SJSA1 (cell line): ENCODE measurements around the gene CNTNAP2. TPM values are rescaled to one million over a fixed set of nuclear protein-coding genes. Genes with fewer than 3 reads are reported as not detected.

Experiments used
- DNase-seq, 2 experiments: peaks; one replicate each; pipeline ENCODE4 v3.0.0-alpha.2; 2015 to 2020; ENCODE audit warnings: low spot score in 2 of 2, low read depth in 1 of 2
- H3K27ac ChIP-seq: fragments of 250-450 bp; sonication (Bioruptor Pico); 2 replicates; pipeline ENCODE4 v1.5.1; 2020; ENCODE audit warnings: mild to moderate bottlenecking, moderate library complexity
- H3K27me3 ChIP-seq: fragments of 250-450 bp; sonication (Bioruptor Pico); replicated peaks from 2 replicates; pipeline ENCODE4 v1.5.1; 2020; ENCODE audit warnings: mild to moderate bottlenecking, moderate library complexity
- H3K36me3 ChIP-seq: fragments of 250-450 bp; sonication (Bioruptor Pico); 2 replicates; pipeline ENCODE4 v1.5.1; 2020; ENCODE audit warnings: mild to moderate bottlenecking
- H3K4me1 ChIP-seq: fragments of 250-450 bp; sonication (Bioruptor Pico); replicated peaks from 2 replicates; pipeline ENCODE4 v1.6.1; 2021; ENCODE audit warnings: mild to moderate bottlenecking
- H3K4me3 ChIP-seq: fragments of 250-450 bp; sonication (Bioruptor Pico); 2 replicates; pipeline ENCODE4 v1.5.1; 2020; ENCODE audit warnings: mild to moderate bottlenecking
- H3K9me3 ChIP-seq: fragments of 250-450 bp; sonication (Bioruptor Pico); replicated peaks from 2 replicates; pipeline ENCODE4 v1.5.1; 2020; ENCODE audit warnings: mild to moderate bottlenecking
- total RNA-seq: library from RNA; depleted of rRNA; stranded (reverse); fragments of >200 nt; shearing (Covaris generic); gene quantifications from 2 replicates; pipeline ENCODE4 v1.2.3, GENCODE V29; 2014

CNTNAP2 gene
- total RNA-seq, 1 experiment from 2014 or later: 0.29 TPM

DNA sequence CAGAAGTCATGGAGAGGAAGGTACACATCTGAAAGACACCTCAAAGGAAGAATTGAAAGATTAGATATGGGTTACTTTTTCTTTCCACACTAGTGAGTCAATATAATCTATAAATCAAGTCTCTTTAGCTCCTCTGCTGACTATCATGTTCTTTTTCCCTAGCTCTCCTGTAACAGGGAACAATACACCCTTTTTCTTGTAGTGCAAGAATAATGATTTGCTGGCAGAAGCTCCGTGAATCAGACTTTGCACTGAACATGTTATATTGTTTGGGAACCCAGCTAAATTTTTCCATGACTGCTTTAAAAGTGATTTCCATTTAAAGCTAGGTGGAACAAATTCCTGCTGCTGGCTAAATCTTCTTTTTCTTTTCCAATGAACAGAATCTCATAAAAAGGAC lies 1717.4 kb downstream of the CNTNAP2 start:
- Histone ChIP-seq H3K4me3 (no peak overlapping the region), H3K9me3 (no peaks in the 10 kb centered on the region), H3K4me1 (no peaks in the 10 kb centered on the region), H3K27me3 (no peaks in the 10 kb centered on the region), H3K36me3 (no peaks in the 10 kb centered on the region), H3K27ac (no peak overlapping the region)
- no peak for DNase-seq

DNA sequence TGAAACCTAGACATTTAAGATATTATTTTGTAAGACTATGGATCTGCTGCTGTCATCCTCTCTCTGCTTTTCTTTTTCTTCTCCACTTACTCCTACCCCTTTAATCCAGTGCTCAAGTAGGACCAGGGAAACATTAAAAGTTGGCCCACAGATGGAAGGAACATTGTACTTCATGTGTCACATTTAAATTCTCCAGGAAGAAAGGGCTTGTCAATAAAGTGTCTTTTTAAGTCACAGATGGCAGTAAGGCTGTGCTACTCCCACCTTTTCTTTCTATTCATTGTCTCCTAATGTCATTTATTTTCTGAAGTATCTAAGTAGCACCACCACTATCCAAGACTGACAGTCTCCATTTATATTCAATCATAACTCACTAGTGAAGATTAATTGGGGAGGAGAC lies 1736.2 kb downstream of the CNTNAP2 start:
- no peaks in the 10 kb centered on the region for H3K4me1 ChIP-seq
- no peak overlapping the region for H3K4me3 ChIP-seq
- H3K27ac ChIP-seq: no peak overlapping the region
- H3K27me3 ChIP-seq: no peaks in the 10 kb centered on the region
- H3K36me3 ChIP-seq: no peaks in the 10 kb centered on the region
- DNase-seq: no peak
- H3K9me3 ChIP-seq: peaks cover 2% of the 10 kb centered on the region; the same call in 1 of the 2 replicates

DNA sequence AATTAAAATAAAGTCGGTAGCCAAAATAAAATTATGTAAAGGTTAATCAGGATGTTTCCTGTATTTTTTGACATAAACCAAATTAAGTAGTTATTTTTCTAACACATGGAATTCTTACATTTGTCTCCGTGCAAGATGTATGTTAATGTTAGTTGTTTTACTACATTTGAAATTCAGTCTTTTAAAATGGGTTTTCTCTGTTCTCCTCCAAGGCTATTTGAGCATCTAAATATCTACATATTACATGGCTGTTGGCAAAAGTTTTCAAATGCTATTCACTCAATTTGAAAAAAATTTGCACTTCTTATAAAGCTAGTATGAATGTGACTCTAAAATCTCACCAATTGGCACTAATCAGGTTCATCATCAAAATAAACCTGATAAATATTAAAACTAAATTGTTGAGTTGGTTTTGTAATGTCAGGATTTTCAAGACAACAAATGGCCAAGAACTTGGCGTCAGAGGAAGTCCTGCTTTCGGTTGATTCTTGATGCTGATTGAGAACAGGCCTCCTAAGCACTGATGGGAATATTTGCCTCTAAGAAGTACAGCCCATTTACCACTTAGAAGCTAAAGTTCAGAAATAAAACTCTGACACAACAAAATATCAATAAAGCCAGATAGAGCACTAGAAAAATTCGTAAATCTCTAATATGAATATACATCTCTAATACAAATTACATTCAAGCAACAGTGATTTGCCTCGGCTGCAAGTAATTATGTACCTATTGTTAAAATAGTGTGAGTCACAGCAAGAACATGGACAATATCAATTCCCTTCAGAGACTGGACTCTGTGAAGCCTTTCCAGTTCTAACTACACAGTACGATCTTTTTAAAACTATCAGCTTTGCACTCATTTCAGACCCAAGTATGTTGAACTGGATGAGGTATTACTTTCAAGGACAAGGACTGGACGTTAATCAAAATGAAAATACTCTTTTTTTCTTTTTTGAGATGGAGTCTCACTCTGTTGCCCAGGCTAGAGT lies 1740.8 kb downstream of the CNTNAP2 start:
- H3K4me3 ChIP-seq: no peak overlapping the region
- H3K36me3 ChIP-seq: no peaks in the 10 kb centered on the region
- no peaks in the 10 kb centered on the region for H3K4me1 ChIP-seq
- H3K9me3 ChIP-seq: no peaks in the 10 kb centered on the region
- no peak overlapping the region for H3K27ac ChIP-seq
- DNase-seq: no peak
- H3K27me3 ChIP-seq: no peaks in the 10 kb centered on the region

DNA sequence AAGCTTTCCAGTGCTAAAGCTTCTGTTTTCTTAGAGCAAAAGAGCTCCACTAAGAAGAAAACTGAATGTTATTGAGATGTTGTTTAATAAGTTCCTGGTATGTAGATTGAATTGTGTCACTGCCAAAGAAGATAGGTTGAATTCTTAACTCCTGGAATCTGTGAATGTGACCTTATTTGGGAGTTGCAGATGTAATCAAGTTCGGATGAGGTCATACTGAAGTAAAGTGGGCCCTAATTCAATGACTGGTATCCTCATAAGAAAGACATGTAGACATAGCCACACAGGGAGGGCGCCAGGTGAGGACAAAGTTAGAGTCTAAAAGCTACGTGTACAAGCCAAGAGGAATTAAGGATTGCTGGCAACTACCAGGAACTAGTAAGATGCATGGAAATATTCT lies 1741.8 kb downstream of the CNTNAP2 start:
- no peaks in the 10 kb centered on the region for H3K36me3 ChIP-seq
- H3K9me3 ChIP-seq: no peaks in the 10 kb centered on the region
- H3K4me1 ChIP-seq: no peaks in the 10 kb centered on the region
- no peak for DNase-seq
- no peak overlapping the region for H3K27ac ChIP-seq
- H3K27me3 ChIP-seq: no peaks in the 10 kb centered on the region
- H3K4me3 ChIP-seq: no peak overlapping the region

DNA sequence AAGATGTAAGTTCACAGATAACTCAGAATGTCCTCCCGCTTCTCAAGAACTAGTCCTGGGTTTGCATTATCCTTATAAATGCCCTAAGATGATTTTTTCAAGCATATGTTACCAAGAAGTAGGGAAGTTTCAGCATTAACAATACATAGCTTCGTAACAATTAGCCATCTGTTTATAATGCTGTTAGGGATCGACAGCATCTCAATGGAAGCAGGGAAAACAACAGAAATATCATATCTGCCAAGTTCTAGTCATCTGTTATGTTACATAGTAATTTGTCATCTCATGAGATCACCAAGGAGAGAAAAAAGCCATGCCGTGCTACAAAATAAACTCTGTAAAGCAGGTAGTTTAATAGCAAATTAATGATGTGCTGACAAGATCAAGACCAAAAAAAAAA lies 1742.4 kb downstream of the CNTNAP2 start:
- H3K27ac ChIP-seq: no peak overlapping the region
- no peaks in the 10 kb centered on the region for H3K36me3 ChIP-seq
- H3K9me3 ChIP-seq: no peaks in the 10 kb centered on the region
- no peak overlapping the region for H3K4me3 ChIP-seq
- H3K4me1 ChIP-seq: no peaks in the 10 kb centered on the region
- no peak for DNase-seq
- no peaks in the 10 kb centered on the region for H3K27me3 ChIP-seq

DNA sequence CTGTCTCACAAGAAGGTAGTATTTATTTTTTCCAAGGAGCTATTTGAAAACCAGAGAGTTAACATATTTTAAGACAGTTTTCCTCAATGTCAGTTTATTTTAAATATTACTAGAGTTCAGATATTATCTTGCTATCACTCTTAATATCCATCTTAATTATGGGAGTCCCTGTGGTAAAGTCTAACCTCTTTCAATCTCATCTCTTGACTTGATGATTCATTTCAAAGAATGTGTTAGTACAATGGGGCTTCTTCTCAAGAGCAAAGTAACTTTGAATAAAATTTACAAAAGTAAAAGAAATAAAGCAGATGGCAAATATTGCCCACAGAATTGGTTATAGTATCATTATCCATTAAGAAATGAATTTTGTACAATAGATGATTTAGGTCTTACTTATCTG lies 1742.9 kb downstream of the CNTNAP2 start:
- no peaks in the 10 kb centered on the region for H3K4me1 ChIP-seq
- H3K27me3 ChIP-seq: no peaks in the 10 kb centered on the region
- no peaks in the 10 kb centered on the region for H3K9me3 ChIP-seq
- no peak overlapping the region for H3K27ac ChIP-seq
- no peak overlapping the region for H3K4me3 ChIP-seq
- no peak for DNase-seq
- no peaks in the 10 kb centered on the region for H3K36me3 ChIP-seq

DNA sequence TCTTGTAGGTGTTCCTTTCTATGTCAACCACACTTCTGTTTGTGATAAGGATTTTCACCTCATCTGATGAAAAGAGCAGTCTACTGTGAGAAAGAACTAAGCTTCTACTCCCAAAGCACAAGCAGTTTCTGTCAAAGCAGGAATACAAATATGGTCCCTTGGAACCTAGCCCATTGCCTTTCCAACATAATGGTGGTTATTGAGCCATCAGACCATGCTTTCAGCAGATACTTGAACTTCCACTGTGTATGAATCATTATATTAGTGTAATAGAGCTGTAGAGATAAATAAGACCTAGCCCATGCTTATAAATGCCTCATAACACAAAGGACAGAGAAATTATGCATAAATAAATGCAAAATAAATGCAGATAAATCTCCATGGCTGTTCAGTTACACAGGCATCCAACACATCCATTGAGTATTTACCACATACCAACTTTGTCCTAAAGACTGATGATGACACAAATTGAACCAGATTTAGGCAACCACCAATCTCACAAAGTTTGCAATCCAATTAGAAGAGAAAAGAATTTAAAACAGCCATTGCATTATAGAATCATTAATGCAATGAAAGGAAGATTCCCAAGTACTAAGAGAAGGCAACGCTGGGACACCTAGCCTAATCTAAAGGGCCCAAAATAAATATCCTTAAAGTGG lies 1744.6 kb downstream of the CNTNAP2 start:
- H3K27me3 ChIP-seq: no peaks in the 10 kb centered on the region
- no peak overlapping the region for H3K27ac ChIP-seq
- no peaks in the 10 kb centered on the region for H3K36me3 ChIP-seq
- H3K4me1 ChIP-seq: no peaks in the 10 kb centered on the region
- H3K4me3 ChIP-seq: no peak overlapping the region
- no peaks in the 10 kb centered on the region for H3K9me3 ChIP-seq
- DNase-seq: no peak

DNA sequence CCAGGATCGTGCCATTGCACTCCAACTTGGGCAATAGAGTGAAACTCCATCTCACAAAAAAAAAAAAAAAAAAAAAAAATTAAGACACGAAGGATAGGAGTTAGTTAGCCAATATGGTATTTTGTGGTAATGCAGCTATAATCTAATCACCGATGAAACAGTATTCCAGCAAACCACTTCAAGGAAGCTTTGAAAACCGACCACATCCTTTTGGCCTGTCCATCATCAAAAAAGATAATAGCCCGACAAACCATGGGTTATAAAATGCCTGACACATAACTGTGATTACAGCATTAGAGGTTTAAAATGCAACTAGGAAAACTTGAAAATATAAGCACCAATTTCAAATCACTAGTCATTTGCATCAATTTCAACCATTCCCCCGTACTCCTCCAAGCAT lies 1745.3 kb downstream of the CNTNAP2 start:
- Histone ChIP-seq H3K27me3 (no peaks in the 10 kb centered on the region), H3K4me1 (no peaks in the 10 kb centered on the region), H3K36me3 (no peaks in the 10 kb centered on the region), H3K4me3 (no peak overlapping the region), H3K27ac (no peak overlapping the region), H3K9me3 (no peaks in the 10 kb centered on the region)
- DNase-seq: no peak

DNA sequence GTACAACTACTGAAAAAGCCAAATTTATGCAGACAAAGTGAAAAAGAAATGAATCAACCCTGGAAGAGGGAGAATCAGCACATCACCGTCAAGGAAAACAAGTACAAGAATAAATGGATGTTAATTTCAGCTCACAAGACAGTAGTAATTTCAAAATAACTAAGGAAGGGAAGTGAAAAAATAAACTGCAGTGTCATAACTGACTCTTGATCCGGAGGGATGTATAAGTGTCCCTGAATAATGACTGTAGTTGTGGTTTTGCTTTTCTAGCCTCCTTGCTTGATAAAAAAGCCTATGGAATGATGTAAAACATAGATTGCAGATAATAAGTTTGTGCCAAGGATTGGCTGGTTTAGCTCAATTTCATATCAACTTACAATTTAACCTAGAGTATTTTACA lies 1752.9 kb downstream of the CNTNAP2 start:
- H3K27ac ChIP-seq: no peak overlapping the region
- DNase-seq: no peak
- H3K4me1 ChIP-seq: no peaks in the 10 kb centered on the region
- no peaks in the 10 kb centered on the region for H3K9me3 ChIP-seq
- no peaks in the 10 kb centered on the region for H3K36me3 ChIP-seq
- H3K27me3 ChIP-seq: no peaks in the 10 kb centered on the region
- H3K4me3 ChIP-seq: no peak overlapping the region

DNA sequence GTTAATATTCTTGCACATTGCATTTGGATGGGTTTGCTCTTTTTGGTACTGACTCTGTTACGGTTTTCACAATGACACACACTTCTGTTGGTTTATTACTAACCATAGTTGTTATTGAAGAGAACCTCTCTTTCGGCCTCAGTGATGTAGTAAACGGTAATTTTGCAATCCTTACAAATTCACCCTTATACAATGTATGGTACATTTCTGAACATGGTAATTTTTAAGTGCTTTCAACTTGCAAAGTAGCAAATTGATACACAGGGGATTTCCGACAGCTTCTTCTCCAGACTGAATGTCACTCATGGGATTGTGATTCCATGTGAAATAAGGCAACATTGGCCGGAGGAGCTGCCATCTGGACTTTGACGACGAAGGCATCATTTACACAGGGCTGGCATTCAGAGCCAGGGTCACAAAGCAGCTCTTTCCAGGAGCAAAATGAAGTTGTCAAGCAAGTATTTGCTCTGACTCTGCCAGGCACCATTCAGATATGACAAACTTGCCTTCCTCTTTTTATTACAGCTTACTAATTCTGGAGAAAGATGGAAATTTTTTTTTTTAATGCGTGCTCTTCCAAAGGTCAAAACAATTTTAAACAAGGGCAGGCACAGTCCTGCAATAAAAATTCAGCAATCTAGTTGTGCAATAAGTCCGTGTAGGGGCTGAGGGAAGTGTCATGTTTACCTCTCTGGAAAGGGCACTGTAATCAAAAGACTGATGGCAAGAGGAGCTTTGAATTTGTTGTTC lies 1762.5 kb downstream of the CNTNAP2 start:
- no peak overlapping the region for H3K4me3 ChIP-seq
- DNase-seq: no peak
- no peak overlapping the region for H3K27ac ChIP-seq
- H3K27me3 ChIP-seq: no peaks in the 10 kb centered on the region
- H3K4me1 ChIP-seq: no peaks in the 10 kb centered on the region
- no peaks in the 10 kb centered on the region for H3K36me3 ChIP-seq
- no peaks in the 10 kb centered on the region; the same call in 1 of the 2 replicates for H3K9me3 ChIP-seq

DNA sequence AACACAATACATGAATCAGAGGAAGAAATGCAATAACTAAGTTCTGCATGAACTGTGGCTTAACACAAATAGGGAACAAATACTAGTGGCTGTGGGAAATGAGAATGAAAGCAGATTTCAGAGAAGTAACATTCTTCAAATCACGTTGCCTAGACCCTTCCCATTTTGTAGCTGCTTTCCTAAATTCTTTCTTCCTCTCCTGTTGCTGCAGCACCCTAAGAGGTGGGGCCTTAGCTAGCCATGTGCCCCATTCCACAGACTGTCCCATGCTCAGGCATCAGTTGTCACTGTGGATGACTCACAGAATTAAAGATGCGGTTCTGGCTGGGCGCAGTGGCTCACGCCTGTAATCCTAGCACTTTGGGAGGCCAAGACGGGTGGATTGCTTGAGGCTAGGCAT lies 1769.3 kb downstream of the CNTNAP2 start:
- H3K4me1 ChIP-seq: no peaks in the 10 kb centered on the region
- H3K27ac ChIP-seq: no peak overlapping the region
- H3K27me3 ChIP-seq: no peaks in the 10 kb centered on the region
- no peaks in the 10 kb centered on the region; the same call in 1 of the 2 replicates for H3K9me3 ChIP-seq
- H3K36me3 ChIP-seq: no peaks in the 10 kb centered on the region
- no peak for DNase-seq
- no peak overlapping the region for H3K4me3 ChIP-seq

DNA sequence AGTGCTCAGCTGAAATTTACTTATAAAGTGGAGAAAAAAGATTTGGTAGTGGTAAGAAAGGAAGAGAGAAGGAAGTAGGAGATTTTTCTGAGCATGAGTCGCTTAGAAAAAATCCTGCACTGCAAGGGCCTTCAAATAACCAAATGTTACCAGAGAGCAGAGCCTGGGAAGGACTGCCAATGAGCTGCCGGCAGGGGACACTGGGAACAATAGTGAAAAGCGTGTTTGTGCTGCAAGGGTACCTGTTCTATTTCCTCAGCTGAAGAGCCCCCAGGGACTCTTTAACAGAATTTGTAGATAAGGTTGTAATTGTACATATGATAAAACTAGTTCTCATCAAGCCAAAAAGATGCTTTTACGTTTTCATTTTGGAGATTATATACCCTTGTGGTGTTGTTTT lies 1777.7 kb downstream of the CNTNAP2 start:
- H3K27me3 ChIP-seq: no peaks in the 10 kb centered on the region
- H3K4me3 ChIP-seq: no peak overlapping the region
- no peaks in the 10 kb centered on the region for H3K9me3 ChIP-seq
- no peaks in the 10 kb centered on the region for H3K36me3 ChIP-seq
- DNase-seq: no peak
- H3K4me1 ChIP-seq: no peaks in the 10 kb centered on the region
- no peak overlapping the region for H3K27ac ChIP-seq

DNA sequence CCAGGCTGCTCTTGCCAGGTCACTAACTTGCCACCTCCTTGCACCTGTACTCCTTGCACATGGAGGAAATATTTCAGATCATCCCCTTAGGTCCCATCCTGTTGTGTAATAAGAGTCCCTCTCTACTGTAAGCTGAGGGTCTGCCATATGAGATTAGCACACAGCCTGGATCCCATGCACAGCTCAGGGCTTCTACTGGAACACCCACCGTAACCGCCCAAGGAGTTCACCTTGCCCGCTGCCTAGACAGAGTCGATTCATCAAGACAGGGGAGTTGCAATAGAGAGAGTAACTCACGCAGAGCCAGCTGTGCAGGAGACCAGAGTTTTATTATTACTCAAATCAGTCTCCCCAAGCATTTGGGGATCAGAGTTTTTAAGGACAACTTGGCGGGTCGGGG lies 1779.5 kb downstream of the CNTNAP2 start:
- H3K27me3 ChIP-seq: no peaks in the 10 kb centered on the region
- H3K36me3 ChIP-seq: no peaks in the 10 kb centered on the region
- no peak overlapping the region for H3K4me3 ChIP-seq
- no peaks in the 10 kb centered on the region for H3K4me1 ChIP-seq
- DNase-seq: no peak
- no peaks in the 10 kb centered on the region for H3K9me3 ChIP-seq
- H3K27ac ChIP-seq: no peak overlapping the region
